ENCODE measurements around the gene PTPRCAP. TPM values are rescaled to one million over a fixed set of nuclear protein-coding genes. Genes with fewer than 3 reads are reported as not detected.

PTPRCAP gene
- total and polyA plus RNA-seq, 7 donors, result 0.71 to 129 (median 2.8) TPM

GRCh38 chr11:67438158-67438902 lies 848 bp upstream of the PTPRCAP start:
- 76 to 80% methylated on average over 41 of the region's 41 CpGs for WGBS, 2 donors
- intact Hi-C loops (cut with DNase I), result no loop called here

GRCh38 chr11:67437809-67438157 lies 301 bp upstream of the PTPRCAP start:
- DNase-seq, result no peak
- Histone ChIP-seq H3K4me1 (peaks cover 0 to 38% (median 26%) of the 10 kb centered on the region in 4 donors), H3K27ac (no peak overlapping the region), H3K36me3 (peaks cover 8 to 83% (median 44%) of the 10 kb centered on the region in 4 donors), H3K27me3 (no peaks in the 10 kb centered on the region), H3K9me3 (no peaks in the 10 kb centered on the region), H3K4me3 (no peak overlapping the region)
- 48 to 70% methylated on average over 3 of the region's 3 CpGs for WGBS, 2 donors
- intact Hi-C loops (cut with DNase I), result no loop called here
- TF ChIP-seq EP300 (IDR thresholded peaks at IDR 0.05) (no peak), POLR2A (IDR thresholded peaks at IDR 0.05) (no peak), POLR2AphosphoS5 (IDR thresholded peaks at IDR 0.05) (no peak), CTCF (IDR thresholded peaks at IDR 0.05) (no peak)

More at GRCh38 chr11:67438158-67438902, 848 bp upstream of the PTPRCAP start:
- Histone ChIP-seq H3K4me3 (no peak overlapping the region), H3K36me3 (peaks cover 3 to 77% (median 38%) of the 10 kb centered on the region in 4 donors), H3K9me3 (no peaks in the 10 kb centered on the region), H3K27me3 (no peaks in the 10 kb centered on the region), H3K4me1 (peaks cover 0 to 41% (median 27%) of the 10 kb centered on the region in 4 donors), H3K27ac (peak overlapping the region in 3 of 4 donors; percentile 32 to 53 (median 44))
- TF ChIP-seq CTCF (IDR thresholded peaks at IDR 0.05) (no peak), POLR2AphosphoS5 (IDR thresholded peaks at IDR 0.05) (no peak), POLR2A (IDR thresholded peaks at IDR 0.05) (no peak), EP300 (IDR thresholded peaks at IDR 0.05) (no peak)
- DNase-seq, result no peak

GRCh38 chr11:67436459-67437081 lies 912 bp downstream of the PTPRCAP start:
- no peak for DNase-seq
- Histone ChIP-seq H3K36me3 (peaks cover 17 to 87% (median 51%) of the 10 kb centered on the region in 4 donors), H3K27ac (peak overlapping the region in 3 of 4 donors; percentile 31 to 49 (median 37)), H3K4me1 (peaks cover 0 to 28% (median 16%) of the 10 kb centered on the region in 4 donors), H3K9me3 (no peaks in the 10 kb centered on the region), H3K27me3 (no peaks in the 10 kb centered on the region), H3K4me3 (no peak overlapping the region)
- TF ChIP-seq CTCF (IDR thresholded peaks at IDR 0.05), result no peak
- TF ChIP-seq POLR2AphosphoS5 (IDR thresholded peaks at IDR 0.05), result no peak
- TF ChIP-seq EP300 (IDR thresholded peaks at IDR 0.05), result no peak
- TF ChIP-seq POLR2A (IDR thresholded peaks at IDR 0.05), result no peak
- WGBS, 2 donors, result 36 to 56% methylated on average over 6 of the region's 6 CpGs
- intact Hi-C loops (cut with DNase I), result no loop called here

- peaks cover 17 to 87% (median 50%) of the 10 kb centered on the region in 4 donors for H3K36me3 ChIP-seq
- no peaks in the 10 kb centered on the region for H3K9me3 ChIP-seq
- H3K4me1 ChIP-seq, result peaks cover 0 to 27% (median 16%) of the 10 kb centered on the region in 4 donors
- H3K4me3 ChIP-seq, result no peak overlapping the region
- intact Hi-C loops (cut with DNase I), result no loop called here
- DNase-seq, result no peak
- H3K27me3 ChIP-seq, result no peaks in the 10 kb centered on the region
- H3K27ac ChIP-seq, result peak overlapping the region; percentile 17 to 49 (median 22)
- no peak for TF ChIP-seq CTCF (IDR thresholded peaks at IDR 0.05)
- WGBS, 2 donors, result 79 to 89% methylated on average over 38 of the region's 38 CpGs
Observed at GRCh38 chr11:67435727-67436458, 1.6 kb downstream of the PTPRCAP start.
